B cell (primary cell): ENCODE results near the gene GABRG3.

Experiments used
- CTCF ChIP-seq: fragments of 200-600 bp; IDR thresholded peaks from one replicate; pipeline ENCODE4 v1.8.0; 2022; ENCODE audit warnings: antibody characterized with exemption, mild to moderate bottlenecking
- EZH2 ChIP-seq: IDR thresholded peaks from 2 replicates; pipeline ENCODE4 v1.6.1; 2012; ENCODE audit warnings: borderline replicate concordance, low read depth, mild to moderate bottlenecking, moderate library complexity, low read length; ENCODE audit not compliant: insufficient read depth, poor library complexity, severe bottlenecking

DNA sequence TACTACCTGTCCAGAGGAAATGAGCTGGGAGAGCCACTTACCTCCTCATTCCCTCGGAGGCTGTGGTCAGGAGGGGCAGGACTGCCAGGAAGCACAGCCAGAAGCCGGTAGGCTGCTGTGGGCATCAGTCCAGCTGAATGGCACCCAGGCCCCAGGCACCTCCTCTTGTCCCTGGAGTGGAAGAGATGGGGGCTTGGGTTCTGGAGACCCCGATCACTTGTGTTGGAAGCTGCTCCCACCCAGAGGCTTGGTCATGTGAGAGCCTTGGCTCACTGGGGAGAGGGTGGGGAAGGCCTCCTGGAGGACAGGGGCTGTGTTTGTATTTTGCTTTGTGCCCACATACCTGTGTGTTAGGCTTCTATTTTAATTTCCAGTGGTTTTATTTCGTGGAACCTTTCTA is 261.9 kb downstream of the GABRG3 start:
- no peak for TF ChIP-seq EZH2
- no peak for TF ChIP-seq CTCF
